Stimulated activated CD4-positive, alpha-beta T cell treated with anti-CD3 and anti-CD28 coated beads, Interleukin-2, amount 100 ng/mL, for 48 hours (primary cell): ENCODE data around the gene ZNF260.
"Not testable (repeated sequence)": the region's sequence is repeated elsewhere in the genome, so short reads cannot be mapped to it uniquely, and the experiment has no call there.

ENCODE experiments used
- DNase-seq, 2 donors: peaks; one replicate each; pipeline ENCODE4 v3.0.0-alpha.2; 2020

The ZNF260 gene

GRCh38 chr19:36528194-36528920 lies at the start of gene ZNF260:
ZNF260 (minus strand) TSS chr19:36528271; CDS start chr19:36515238, 13,033 bp downstream.
- DNase-seq, result peak; percentile 87 to 88

- DNase-seq, result no peak
Measured at GRCh38 chr19:36577271-36577996, 49.4 kb upstream of the ZNF260 start.

GRCh38 chr19:36574741-36575140 lies 46.7 kb upstream of the ZNF260 start:
- no peak for DNase-seq

GRCh38 chr19:36573895-36574720 lies 46.0 kb upstream of the ZNF260 start:
- DNase-seq, result no peak

- DNase-seq, result peak; percentile 71 to 77
Measured at GRCh38 chr19:36573020-36573894, 45.2 kb upstream of the ZNF260 start, which contains the start of gene ZNF529. ZNF529 (minus strand) TSS chr19:36573292; CDS start chr19:36572346, 946 bp downstream.

- DNase-seq, result no peak
Measured at GRCh38 chr19:36572593-36573019, 44.5 kb upstream of the ZNF260 start.

- no peak for DNase-seq
Measured at GRCh38 chr19:36564391-36564790, 36.3 kb upstream of the ZNF260 start.

- no peak for DNase-seq
Measured at GRCh38 chr19:36547001-36547732, 19.1 kb upstream of the ZNF260 start.

- peak; percentile 0 to 7 for DNase-seq
Measured at GRCh38 chr19:36528921-36529518, 949 bp upstream of the ZNF260 start.

- DNase-seq, result no peak
Measured at GRCh38 chr19:36527873-36528193, 238 bp downstream of the ZNF260 start.

- DNase-seq, result no peak
Measured at GRCh38 chr19:36527341-36527740, 730 bp downstream of the ZNF260 start.

GRCh38 chr19:36526581-36526980 lies 1.5 kb downstream of the ZNF260 start:
- DNase-seq, result no peak

- DNase-seq, result no peak
Measured at GRCh38 chr19:36524617-36525016, 3.5 kb downstream of the ZNF260 start.

- no peak for DNase-seq
Measured at GRCh38 chr19:36514012-36514612, 14.0 kb downstream of the ZNF260 start.

- no peak for DNase-seq
Measured at GRCh38 chr19:36508325-36508724, 19.7 kb downstream of the ZNF260 start.

- no peak for DNase-seq
Measured at GRCh38 chr19:36501973-36502372, 26.1 kb downstream of the ZNF260 start.

GRCh38 chr19:36497001-36497400 lies 31.1 kb downstream of the ZNF260 start:
- no peak for DNase-seq

GRCh38 chr19:36492689-36493453 lies 35.2 kb downstream of the ZNF260 start:
- DNase-seq, result peak; percentile 8 to 21

- not testable (repeated sequence) for DNase-seq
Measured at GRCh38 chr19:36490846-36491245, 37.2 kb downstream of the ZNF260 start.

GRCh38 chr19:36489920-36490415 lies 38.1 kb downstream of the ZNF260 start:
- DNase-seq, result peak; percentile 56 to 62
